ENCODE results near the gene FAM13C.

Gene FAM13C

GRCh38 chr10:59325116-59325515 is 37.2 kb downstream of the FAM13C start:
- Histone ChIP-seq H3K4me2 (ENCODE audit: low read length) (no peak overlapping the region), H3K9ac (no peak overlapping the region), H2AFZ (no peak overlapping the region), H3K27ac (no peak overlapping the region), H3K36me3 (ENCODE audit: control insufficient read depth, insufficient read depth, low read length) (no peaks in the 10 kb centered on the region), H3K9me3 (ENCODE audit: control insufficient read depth, low read length) (no peaks in the 10 kb centered on the region), H3K27me3 (ENCODE audit: control insufficient read depth, insufficient read depth, low read length) (no peaks in the 10 kb centered on the region), H3K4me1 (peaks cover 27% of the 10 kb centered on the region), H3K4me3 (ENCODE audit: low read depth, low read length) (no peak overlapping the region), H3K79me2 (no peaks in the 10 kb centered on the region)
- no peak for TF ChIP-seq CTCF (IDR thresholded peaks at IDR 0.05)

- peaks cover 27% of the 10 kb centered on the region for H3K4me1 ChIP-seq
Observed at GRCh38 chr10:59324597-59324996, 37.8 kb downstream of the FAM13C start.

GRCh38 chr10:59323831-59324401 is 38.4 kb downstream of the FAM13C start:
- Histone ChIP-seq H3K27me3 (ENCODE audit: control insufficient read depth, insufficient read depth, low read length) (no peaks in the 10 kb centered on the region), H3K79me2 (no peaks in the 10 kb centered on the region), H3K36me3 (ENCODE audit: control insufficient read depth, insufficient read depth, low read length) (no peaks in the 10 kb centered on the region), H3K9me3 (ENCODE audit: control insufficient read depth, low read length) (no peaks in the 10 kb centered on the region), H3K9ac (no peak overlapping the region), H3K4me3 (ENCODE audit: low read depth, low read length) (no peak overlapping the region), H3K27ac (peak overlapping the region; percentile 59), H2AFZ (no peak overlapping the region), H3K4me2 (ENCODE audit: low read length) (peak overlapping the region; percentile 47), H3K4me1 (peaks cover 27% of the 10 kb centered on the region)
- no peak for TF ChIP-seq CTCF (IDR thresholded peaks at IDR 0.05)

More at GRCh38 chr10:59324597-59324996, 37.8 kb downstream of the FAM13C start:
- Histone ChIP-seq H3K79me2 (no peaks in the 10 kb centered on the region), H3K4me2 (ENCODE audit: low read length) (no peak overlapping the region), H3K27me3 (ENCODE audit: control insufficient read depth, insufficient read depth, low read length) (no peaks in the 10 kb centered on the region), H3K9ac (no peak overlapping the region), H2AFZ (no peak overlapping the region), H3K36me3 (ENCODE audit: control insufficient read depth, insufficient read depth, low read length) (no peaks in the 10 kb centered on the region), H3K27ac (no peak overlapping the region), H3K4me3 (ENCODE audit: low read depth, low read length) (no peak overlapping the region), H3K9me3 (ENCODE audit: control insufficient read depth, low read length) (no peaks in the 10 kb centered on the region)
- TF ChIP-seq CTCF (IDR thresholded peaks at IDR 0.05), result no peak

GRCh38 chr10:59323036-59323459 is 39.3 kb downstream of the FAM13C start:
- no peak for TF ChIP-seq CTCF (IDR thresholded peaks at IDR 0.05)
- H3K27me3 ChIP-seq (ENCODE audit: control insufficient read depth, insufficient read depth, low read length), result no peaks in the 10 kb centered on the region
- peaks cover 27% of the 10 kb centered on the region for H3K4me1 ChIP-seq
- peak overlapping the region; percentile 4 for H3K4me3 ChIP-seq (ENCODE audit: low read depth, low read length)
- no peaks in the 10 kb centered on the region for H3K79me2 ChIP-seq
- H3K27ac ChIP-seq, result peak overlapping the region; percentile 59
- peak overlapping the region; percentile 36 for H2AFZ ChIP-seq
- H3K9me3 ChIP-seq (ENCODE audit: control insufficient read depth, low read length), result no peaks in the 10 kb centered on the region
- no peak overlapping the region for H3K9ac ChIP-seq
- H3K36me3 ChIP-seq (ENCODE audit: control insufficient read depth, insufficient read depth, low read length), result no peaks in the 10 kb centered on the region
- peak overlapping the region; percentile 58 for H3K4me2 ChIP-seq (ENCODE audit: low read length)

- H3K4me3 ChIP-seq (ENCODE audit: low read depth, low read length), result peak overlapping the region; percentile 23
- H3K79me2 ChIP-seq, result no peaks in the 10 kb centered on the region
- no peak for TF ChIP-seq CTCF (IDR thresholded peaks at IDR 0.05)
- H3K36me3 ChIP-seq (ENCODE audit: control insufficient read depth, insufficient read depth, low read length), result no peaks in the 10 kb centered on the region
- H3K27me3 ChIP-seq (ENCODE audit: control insufficient read depth, insufficient read depth, low read length), result no peaks in the 10 kb centered on the region
- peak overlapping the region; percentile 58 for H3K4me2 ChIP-seq (ENCODE audit: low read length)
- peaks cover 27% of the 10 kb centered on the region for H3K4me1 ChIP-seq
- H3K9me3 ChIP-seq (ENCODE audit: control insufficient read depth, low read length), result no peaks in the 10 kb centered on the region
- H3K9ac ChIP-seq, result no peak overlapping the region
- H2AFZ ChIP-seq, result peak overlapping the region; percentile 20
- H3K27ac ChIP-seq, result peak overlapping the region; percentile 38
Observed at GRCh38 chr10:59322131-59322530, 40.2 kb downstream of the FAM13C start.

Measured in parathyroid adenoma (tissue), 2 donors.